COLO829 (cell line): Measurements from ENCODE around the gene SLC35A5.

Experiments used
- DNase-seq: peaks from one replicate; pipeline ENCODE4 v3.0.0; 2012; ENCODE audit warnings: low spot score

The SLC35A5 gene

DNA sequence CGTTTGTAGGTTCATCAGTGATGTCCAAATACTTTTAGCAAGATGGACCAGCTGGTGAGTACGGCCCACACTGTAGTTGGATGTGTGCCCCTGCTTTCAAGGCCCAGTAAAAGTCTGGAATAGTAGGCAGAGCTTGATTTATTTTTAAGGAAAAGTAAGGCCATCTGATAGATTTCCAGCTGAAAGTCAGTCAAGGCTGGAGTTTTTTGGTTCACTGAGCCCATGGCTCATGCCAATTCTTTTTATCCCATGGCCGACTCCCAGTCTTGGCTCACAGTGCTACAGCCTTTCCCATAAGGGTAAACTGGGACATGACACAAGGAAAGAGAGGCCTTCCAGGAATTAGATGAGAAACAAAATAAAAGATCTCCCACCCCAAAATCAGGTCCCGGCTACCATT, 65.6 kb downstream of the SLC35A5 start:
- DNase-seq = no peak

DNA sequence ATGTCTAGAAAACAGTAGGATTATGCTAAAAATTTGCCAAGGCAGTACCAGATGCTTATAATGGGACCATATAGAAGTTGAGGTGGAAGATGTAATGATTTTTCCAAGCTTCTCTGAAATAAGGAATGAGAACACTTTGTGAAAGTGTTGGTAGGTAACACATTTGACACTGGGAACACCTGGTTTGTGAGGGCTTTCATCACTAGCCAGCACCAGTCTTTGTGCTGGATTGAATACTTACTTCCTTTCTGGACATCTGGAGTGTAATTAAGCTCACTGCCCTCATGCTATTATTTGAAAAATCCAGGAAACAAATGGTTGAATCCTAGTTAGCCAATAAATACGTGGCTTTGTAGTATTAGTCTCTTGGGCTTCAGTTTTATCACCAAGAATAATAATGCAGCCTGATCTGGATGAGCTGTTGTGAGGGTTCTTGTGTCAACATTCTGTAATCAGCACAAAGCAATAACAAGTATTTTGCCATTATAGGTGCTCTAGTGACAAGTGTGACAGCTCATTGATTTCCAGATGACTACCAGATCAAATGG, 66.1 kb downstream of the SLC35A5 start:
- no peak for DNase-seq

GRCh38 chr3:112629425-112629824, 67.6 kb downstream of the SLC35A5 start:
- peak; percentile 55 for DNase-seq

GRCh38 chr3:112631257-112631656, 69.4 kb downstream of the SLC35A5 start:
- DNase-seq = no peak

- no peak for DNase-seq
Measured at GRCh38 chr3:112632596-112632995, 70.8 kb downstream of the SLC35A5 start.

GRCh38 chr3:112633191-112633590, 71.3 kb downstream of the SLC35A5 start:
- DNase-seq = no peak

DNA sequence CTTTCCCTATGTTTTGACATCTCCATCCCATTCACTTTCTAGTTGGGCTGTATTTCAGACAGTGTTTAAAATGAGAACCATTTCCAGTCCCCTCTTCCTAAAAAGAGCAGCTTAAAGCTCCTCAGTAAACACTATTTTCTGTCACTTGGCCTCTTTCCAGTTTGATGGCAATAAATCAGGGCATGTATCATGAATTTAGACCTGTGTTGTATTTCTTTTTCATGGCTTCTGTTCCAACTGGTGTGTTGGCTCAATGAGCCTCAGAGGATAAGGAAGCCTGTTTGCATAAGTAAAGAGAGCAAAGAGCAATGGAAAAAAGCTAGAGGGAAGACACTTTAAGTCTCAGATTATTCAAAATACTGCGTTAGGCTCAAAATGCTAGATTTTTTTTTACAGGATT, 71.9 kb downstream of the SLC35A5 start:
- no peak for DNase-seq

DNA sequence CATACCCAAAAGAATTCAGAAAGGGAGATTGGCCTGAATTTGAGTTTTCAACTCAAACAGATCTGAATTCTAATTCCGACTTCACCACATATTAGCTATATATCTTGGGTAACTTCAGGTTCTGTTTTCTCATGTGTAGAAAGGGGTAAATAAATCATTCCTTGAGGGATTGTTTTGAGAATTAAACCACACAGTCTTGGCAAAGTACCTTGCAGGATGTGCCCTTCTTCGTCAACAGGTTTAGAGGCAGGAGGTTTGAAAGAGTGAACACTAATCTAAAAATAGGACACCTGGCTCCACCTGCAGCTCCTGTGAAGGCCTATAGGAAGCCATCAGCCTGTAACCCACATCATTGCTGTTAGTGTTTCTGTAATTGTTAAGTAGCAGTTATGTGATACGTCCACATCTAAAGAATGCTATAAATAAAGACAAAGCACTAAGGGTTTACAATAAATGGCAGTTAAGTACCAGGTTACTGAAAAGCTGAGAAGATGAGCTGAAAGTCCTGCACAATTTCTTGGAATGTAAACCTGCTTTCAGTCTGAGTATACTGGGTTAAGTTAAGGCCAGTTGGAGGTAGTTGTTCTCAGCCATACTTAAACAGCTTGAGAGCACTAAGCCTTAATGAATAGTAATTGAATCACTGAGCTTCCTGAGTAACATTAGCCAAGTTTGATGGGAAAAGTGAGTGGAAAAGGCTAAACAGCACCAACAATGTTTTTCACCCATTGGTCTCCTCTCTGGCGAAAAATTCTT, 73.1 kb downstream of the SLC35A5 start:
- no peak for DNase-seq
